Lower leg skin (tissue), 3 donors: ENCODE results near the gene RSPH9.

Experiments used
- CTCF ChIP-seq, 3 donors: fragments of 450-650 bp; IDR thresholded peaks; one replicate each; pipeline ENCODE4 v1.5.1; 2016; ENCODE audit warnings: antibody characterized with exemption in 3 of 3, mild to moderate bottlenecking in 3 of 3, moderate library complexity in 2 of 3
- POLR2A ChIP-seq, 2 donors: fragments of 450-650 bp; IDR thresholded peaks; one replicate each; pipeline ENCODE4 v1.6.1; 2016 to 2017; ENCODE audit warnings: antibody characterized with exemption in 2 of 2, mild to moderate bottlenecking in 1 of 2, moderate library complexity in 1 of 2

DNA sequence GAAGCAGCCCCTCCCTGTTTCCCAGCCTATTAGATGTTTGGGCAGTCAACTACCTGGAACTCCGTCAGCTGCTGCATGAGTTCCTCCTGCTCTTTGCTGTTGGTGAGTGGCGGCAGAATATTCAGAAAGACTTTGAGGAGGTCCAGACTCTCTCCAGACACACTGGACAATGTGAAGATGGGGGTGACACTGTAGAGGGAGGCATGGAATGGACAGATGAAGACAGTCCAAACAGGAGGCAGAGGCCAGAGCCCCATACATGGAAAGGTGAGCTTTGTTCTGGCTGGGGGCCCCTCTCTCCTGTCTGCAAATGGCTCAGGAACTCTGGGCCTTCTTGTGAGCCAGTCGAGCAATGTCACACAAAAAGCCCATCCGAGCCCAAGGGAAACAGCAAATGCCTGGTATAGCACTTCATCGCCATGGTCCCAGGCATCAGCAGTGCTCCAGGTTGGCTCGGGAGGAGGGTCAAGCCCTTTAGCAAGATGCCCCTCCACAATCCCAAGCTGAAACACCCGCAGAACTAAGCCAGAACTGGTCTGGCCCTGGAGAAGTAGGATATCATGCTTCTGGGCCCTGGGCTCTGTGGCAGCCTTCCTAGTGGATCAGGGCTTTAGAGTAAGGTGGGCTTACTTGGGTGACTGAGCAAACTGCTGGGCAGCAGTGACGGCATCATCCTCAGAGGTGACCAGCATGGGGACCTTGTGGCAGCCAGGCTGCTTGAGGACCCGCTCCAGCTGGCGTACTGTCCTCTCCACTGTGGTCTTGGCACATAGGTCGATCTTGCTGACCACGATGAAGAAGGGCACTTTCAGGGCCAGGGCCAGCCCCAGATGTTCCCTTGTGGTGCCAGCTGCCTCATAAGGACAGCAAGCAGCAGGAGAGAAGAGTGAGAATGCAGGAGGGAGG, 20.7 kb upstream of the RSPH9 start:
- TF ChIP-seq CTCF (IDR thresholded peaks at IDR 0.05) (no peak), POLR2A (IDR thresholded peaks at IDR 0.05) (no peak)
